ENCODE results near the gene TGFBR1. TPM values are rescaled to one million over a fixed set of nuclear protein-coding genes. Genes with fewer than 3 reads are reported as not detected.

Gene TGFBR1
- total RNA-seq, 1 donor from 2014 or later, result 71.3 TPM

- no peak for ATAC-seq
- no peak for DNase-seq (ENCODE audit: low spot score)
- intact Hi-C loops (cut with DNase I), result no loop called here
Measured at GRCh38 chr9:99150451-99151171, 45.7 kb downstream of the TGFBR1 start.

DNA sequence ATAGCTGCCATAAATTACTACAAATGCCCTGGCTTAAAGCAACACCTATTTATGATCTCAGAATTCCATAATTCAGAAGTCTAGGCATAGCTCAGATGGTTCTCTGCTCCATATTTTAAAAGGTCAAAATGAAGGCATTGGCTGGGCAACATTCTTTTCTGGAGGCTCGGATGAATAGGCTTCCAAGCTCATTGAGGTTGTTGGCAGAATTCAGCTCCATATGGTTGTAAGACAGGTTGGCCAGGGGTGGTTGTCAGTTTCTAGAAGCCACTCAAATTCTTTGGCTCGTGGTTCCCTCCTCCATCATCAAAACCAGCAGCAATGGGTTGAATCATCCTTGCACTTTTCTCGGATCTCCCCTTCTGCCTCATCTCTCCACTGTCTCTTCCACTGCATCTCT lies 49.4 kb downstream of the TGFBR1 start:
- ATAC-seq, result no peak
- DNase-seq (ENCODE audit: low spot score), result no peak
- intact Hi-C loops (cut with DNase I), result no loop called here

- intact Hi-C loops (cut with DNase I), result no loop called here
- DNase-seq (ENCODE audit: low spot score) (no peak), ATAC-seq (no peak)
Measured at GRCh38 chr9:99155736-99156135, 50.8 kb downstream of the TGFBR1 start.

DNA sequence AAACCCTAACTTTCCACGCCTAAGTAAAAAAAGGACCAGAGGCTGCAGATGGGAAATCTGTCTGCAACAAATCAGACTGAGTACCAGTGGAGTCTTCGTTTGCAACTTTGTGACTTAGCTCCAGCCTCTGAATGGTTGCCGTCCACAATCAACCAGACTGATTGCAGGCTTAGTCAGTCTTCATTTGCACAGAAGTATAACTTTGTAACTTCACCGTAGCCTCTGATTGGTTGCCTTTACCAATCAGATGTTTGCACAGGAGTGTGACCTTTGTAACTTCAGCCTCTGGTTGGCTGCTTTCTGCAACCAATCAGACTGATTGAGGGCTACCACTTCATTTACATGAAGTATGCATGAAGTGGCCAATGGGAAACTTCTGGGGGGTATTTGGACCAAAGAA lies 53.7 kb downstream of the TGFBR1 start:
- ATAC-seq, result no peak
- intact Hi-C loops (cut with DNase I), result no loop called here
- DNase-seq (ENCODE audit: low spot score), result no peak

DNA sequence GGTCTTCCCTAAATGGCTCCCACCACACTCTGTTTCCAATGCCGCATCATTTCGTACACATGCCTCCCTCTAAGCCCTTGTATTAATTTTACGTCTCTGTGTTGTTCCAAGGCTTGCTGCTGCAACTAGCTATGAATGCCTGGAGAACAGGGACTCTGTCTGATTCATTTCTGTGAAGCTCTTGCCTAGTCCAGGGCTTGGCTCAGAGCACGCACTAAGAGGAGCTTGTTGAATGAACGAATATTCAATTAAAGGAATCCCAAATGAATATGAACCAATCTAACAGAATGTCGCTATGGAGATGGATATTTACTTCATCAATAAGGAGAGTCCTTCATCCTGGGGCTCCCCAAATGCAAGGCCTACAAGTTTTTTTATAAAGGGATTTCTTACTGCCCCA lies 55.3 kb downstream of the TGFBR1 start:
- ATAC-seq, result no peak
- DNase-seq (ENCODE audit: low spot score), result no peak
- intact Hi-C loops (cut with DNase I), result no loop called here

DNA sequence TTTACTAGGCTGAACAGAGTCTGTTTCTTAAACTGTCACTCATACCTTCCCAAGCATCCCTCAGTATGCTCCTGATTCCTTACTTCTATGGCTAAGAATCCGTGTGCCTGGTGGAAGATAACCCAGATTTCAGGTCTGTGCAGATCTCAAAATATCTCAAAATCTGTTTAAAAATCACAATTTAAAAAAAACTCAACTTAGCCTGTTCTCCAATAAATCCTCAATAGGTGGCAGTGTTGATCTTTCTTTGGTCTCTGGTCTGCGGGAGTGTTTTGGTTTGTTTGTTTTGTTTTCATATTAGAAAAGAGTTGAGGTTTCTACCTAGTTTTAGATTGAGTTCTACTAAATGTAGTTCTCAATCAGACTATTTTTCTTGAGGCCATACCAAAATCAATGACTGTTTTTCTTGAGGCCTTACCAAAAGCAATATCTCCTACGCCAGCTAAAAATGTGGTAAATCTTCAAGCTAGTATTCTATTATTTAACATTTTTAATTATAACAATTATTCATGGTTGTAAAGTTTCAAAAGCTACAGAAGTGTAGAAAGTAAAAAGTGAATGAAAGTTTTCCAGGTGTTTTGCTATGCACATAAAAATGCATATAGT lies 57.9 kb downstream of the TGFBR1 start:
- intact Hi-C loops (cut with DNase I), result no loop called here

GRCh38 chr9:99166149-99166548 lies 61.2 kb downstream of the TGFBR1 start:
- DNase-seq (ENCODE audit: low spot score) (no peak), ATAC-seq (no peak)
- intact Hi-C loops (cut with DNase I), result no loop called here

More for the DNA sequence above, 57.9 kb downstream of the TGFBR1 start:
- DNase-seq (ENCODE audit: low spot score) (no peak), ATAC-seq (peak; percentile 75)

- DNase-seq (ENCODE audit: low spot score), result no peak
- ATAC-seq, result no peak
- intact Hi-C loops (cut with DNase I), result no loop called here
Measured at GRCh38 chr9:99167119-99167518, 62.2 kb downstream of the TGFBR1 start.

DNA sequence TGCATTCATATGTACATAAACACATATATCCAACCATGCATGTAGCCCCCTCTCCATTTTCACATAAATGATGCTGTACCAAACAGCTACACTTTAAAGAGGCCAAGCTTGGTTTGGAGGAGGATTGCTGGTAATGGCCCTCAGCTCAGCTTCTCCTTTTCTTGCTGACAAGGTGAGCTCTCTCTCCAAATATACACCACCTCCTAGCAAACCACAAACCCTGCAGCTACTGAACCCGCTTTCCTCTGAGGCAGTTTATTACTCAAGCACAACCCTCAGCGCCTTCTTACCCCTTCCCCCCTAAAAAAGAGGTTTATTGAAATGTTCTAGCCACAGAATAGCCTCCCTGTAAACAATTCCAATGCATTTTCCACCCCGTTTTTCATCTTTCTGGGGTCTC lies 62.8 kb downstream of the TGFBR1 start:
- DNase-seq (ENCODE audit: low spot score) (no peak), ATAC-seq (no peak)
- intact Hi-C loops (cut with DNase I), result no loop called here

GRCh38 chr9:99169086-99169485 lies 64.2 kb downstream of the TGFBR1 start:
- ATAC-seq (no peak), DNase-seq (ENCODE audit: low spot score) (no peak)
- intact Hi-C loops (cut with DNase I), result no loop called here

- ATAC-seq (no peak), DNase-seq (ENCODE audit: low spot score) (no peak)
- intact Hi-C loops (cut with DNase I), result no loop called here
Measured at GRCh38 chr9:99169982-99170761, 65.3 kb downstream of the TGFBR1 start.

DNA sequence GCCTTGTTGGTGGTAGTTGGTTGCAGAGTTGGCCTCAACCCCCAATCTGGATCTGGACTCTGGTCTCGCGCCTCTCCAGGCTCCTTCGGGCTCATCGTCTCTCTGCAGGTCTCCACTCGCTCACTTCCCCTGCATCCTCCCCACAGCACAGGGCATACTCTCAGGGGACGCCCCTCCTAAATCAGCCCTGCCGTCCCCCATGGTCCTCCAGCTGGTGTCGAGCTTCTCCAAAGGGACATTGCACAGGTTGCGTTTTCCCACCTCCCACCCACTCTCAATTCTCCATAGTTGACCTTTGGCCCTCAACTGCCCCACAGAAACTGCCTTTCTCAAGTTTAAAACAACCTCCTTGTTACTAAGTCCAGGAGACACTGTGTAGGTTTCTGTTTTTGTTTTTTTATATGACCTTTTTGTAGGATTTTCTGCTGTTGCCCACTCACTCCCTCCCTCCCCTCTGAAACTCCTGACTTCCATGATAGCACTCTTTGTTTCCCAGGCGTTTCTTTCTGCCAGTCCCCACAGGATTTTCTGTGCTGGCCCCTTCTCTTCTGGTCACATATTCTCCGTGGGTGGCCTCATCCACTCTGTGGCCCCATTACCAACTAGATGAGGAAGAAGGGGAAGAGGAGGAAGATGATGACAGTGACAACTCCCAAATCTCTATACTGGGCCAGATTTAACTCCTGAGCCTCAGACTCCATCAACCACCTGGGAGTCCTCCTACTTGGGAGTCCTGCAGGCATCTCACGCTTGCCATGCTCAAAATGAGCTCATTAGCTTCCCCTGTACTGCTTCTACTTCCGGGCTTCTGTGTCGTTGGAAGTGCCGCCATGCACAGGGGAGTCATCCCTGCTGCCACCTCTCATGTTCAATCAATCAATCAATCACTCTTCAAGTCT lies 66.6 kb downstream of the TGFBR1 start:
- intact Hi-C loops (cut with DNase I), result no loop called here
- DNase-seq (ENCODE audit: low spot score) (no peak), ATAC-seq (no peak)

DNA sequence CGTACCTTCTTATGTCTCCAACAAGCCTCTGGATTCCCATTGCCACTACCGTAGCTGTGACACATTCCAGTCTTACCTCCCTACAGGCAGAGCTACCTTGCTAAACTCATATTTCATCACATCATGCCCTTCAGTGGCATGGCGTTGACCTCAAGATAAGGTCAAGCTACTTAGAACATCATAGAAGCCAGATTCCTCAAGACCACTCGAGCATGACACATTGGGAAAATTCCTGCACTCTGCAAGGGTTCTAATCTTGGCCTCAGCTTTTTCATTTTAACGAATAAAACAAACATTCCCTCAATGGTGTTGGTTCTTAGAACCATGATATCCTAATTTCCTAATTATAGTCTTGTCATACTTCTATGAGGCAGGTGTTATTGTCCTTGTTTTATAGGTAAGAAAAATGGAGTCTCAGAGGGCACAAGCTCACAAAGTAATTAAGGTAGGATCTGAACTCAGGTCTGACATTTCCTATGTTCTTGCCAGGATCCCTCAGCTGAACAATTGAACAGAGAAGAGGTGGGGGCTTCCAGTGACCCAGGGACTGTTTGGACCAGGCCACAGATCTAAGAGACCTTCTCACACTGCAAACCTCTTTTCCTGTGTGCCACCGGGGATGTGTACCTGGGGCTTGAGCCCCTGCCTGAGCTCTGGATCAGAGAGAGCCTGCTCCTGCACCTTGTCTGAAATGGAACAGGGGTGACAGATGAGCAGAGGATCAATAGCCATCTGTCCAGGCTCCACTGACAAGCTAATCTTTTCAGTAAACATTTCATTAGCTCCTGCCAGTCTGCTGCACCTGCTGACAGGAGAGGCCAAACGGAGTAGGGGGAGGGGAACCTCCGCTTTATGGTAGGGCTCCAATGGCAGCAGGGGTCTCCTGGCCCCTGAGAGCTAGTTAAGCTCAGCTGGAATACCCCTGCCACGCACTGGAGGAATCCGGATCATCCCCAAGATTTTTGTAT lies 67.5 kb downstream of the TGFBR1 start:
- intact Hi-C loops (cut with DNase I), result no loop called here
- DNase-seq (ENCODE audit: low spot score), result no peak
- ATAC-seq, result no peak

DNA sequence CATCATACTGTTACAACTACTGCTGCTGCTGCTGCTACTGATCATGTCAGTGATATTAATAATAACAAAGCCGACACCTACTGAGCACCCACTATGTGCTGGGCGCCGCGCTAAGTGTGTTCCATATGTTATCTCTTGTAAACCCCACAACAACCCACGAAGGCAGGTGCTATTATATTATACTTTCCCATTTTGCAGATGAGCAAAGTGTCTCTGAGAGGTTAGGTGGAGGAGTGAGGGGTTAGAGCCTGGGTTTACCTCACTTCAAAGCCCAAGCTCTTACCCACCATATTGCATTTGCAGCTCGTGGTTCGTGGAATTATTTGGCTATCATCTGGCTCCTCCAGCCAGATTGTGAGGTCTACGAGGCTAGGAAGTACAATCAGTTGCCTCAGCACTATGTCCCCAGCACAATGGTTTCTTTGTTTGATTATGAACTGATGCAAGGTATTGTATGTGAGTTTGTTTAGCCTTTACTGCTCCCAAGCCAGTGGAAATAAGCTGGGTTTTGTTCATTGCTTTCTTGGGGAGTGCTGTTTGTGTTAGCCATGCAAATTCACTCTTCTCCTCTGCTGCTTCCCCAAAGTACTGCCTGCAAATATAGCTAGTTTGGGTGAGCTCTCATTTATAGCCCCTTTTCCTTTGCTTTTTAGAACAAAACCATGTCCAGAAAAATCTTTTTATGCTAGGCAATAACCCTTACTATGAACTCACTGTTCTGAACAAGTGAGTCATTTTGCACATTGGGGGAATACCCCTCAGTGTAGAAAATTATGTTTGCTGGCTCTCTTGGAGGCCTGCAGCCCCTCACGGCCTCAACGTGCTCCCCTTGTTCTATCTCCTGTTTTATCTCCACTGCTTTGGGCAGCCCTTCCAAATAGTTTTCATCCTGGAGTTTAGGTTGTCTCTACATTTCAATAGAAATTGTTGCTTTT lies 68.9 kb downstream of the TGFBR1 start:
- intact Hi-C loops (cut with DNase I), result no loop called here
- peak; percentile 94 for ATAC-seq

DNA sequence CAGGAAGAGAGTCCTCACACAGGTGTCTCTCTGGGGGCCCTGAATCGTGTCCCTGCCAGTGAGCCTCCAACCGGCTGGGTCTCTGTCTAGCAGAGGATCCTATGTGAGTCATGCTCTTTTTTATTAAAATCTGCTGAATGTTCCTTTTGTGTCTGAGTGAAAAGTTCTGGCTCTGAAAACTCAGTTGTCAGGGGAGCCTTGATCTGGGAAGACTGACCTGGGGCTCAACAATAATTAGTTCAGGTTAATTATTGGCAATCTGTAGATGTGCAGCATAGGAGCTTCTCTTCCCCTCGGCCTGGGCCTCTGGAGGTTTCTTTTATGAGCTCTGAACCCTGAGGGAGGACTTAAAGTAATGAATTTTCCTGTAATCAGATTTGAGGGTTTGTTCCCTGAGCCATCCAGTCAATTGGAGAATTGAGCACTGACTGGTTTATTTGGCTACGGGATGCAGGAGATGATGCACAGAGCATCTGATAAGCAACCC lies 71.7 kb downstream of the TGFBR1 start:
- DNase-seq (ENCODE audit: low spot score) (no peak), ATAC-seq (no peak)
- intact Hi-C loops (cut with DNase I), result no loop called here

More for the DNA sequence above, 68.9 kb downstream of the TGFBR1 start:
- no peak for DNase-seq (ENCODE audit: low spot score)

GRCh38 chr9:99177576-99178366 lies 72.9 kb downstream of the TGFBR1 start:
- DNase-seq (ENCODE audit: low spot score) (no peak), ATAC-seq (no peak)
- intact Hi-C loops (cut with DNase I), result no loop called here

All from sciatic nerve (tissue), 2 donors.